Measurements from ENCODE around the gene COX7A1. TPM values are rescaled to one million over a fixed set of nuclear protein-coding genes. Genes with fewer than 3 reads are reported as not detected.
A peak's percentile ranks its signal among the peaks of the same experiment; 100 is the strongest.
"Not testable (repeated sequence)": the region's sequence is repeated elsewhere in the genome, so short reads cannot be mapped to it uniquely, and the experiment has no call there.

COX7A1 gene
- total RNA-seq, 4 donors from 2014 or later, result 165 to 421 (median 223) TPM

DNA sequence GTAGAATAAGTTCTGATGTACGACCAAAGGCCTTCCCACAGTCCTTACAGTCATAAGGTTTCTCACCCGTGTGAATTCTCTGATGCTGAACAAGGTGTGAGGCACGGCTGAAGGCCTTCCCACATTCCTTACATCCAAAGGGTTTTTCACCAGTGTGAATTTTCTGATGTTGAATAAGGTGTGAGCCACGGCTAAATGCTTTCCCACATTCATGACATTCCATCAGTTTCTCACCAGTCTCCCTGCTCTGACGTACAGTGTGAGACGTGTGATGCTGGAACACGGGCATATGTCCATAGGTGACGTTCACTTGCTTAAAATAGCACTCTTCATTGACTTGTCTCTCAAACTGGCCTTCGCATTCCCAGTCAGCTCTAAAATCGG lies 31.0 kb upstream of the COX7A1 start:
- DNase-seq, result peak; percentile 2 to 24
- TF ChIP-seq, protein P1, sequence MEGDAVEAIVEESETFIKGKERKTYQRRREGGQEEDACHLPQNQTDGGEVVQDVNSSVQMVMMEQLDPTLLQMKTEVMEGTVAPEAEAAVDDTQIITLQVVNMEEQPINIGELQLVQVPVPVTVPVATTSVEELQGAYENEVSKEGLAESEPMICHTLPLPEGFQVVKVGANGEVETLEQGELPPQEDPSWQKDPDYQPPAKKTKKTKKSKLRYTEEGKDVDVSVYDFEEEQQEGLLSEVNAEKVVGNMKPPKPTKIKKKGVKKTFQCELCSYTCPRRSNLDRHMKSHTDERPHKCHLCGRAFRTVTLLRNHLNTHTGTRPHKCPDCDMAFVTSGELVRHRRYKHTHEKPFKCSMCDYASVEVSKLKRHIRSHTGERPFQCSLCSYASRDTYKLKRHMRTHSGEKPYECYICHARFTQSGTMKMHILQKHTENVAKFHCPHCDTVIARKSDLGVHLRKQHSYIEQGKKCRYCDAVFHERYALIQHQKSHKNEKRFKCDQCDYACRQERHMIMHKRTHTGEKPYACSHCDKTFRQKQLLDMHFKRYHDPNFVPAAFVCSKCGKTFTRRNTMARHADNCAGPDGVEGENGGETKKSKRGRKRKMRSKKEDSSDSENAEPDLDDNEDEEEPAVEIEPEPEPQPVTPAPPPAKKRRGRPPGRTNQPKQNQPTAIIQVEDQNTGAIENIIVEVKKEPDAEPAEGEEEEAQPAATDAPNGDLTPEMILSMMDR (IDR thresholded peaks at IDR 0.05 in 4 of 5, conservative IDR thresholded peaks at IDR 0.05 in 1 of 5), result no peak
- no peak for TF ChIP-seq POLR2A (IDR thresholded peaks at IDR 0.05)
- H3K27me3 ChIP-seq, result no peaks in the 10 kb centered on the region
- H3K9me3 ChIP-seq, result no peaks in the 10 kb centered on the region
- H3K36me3 ChIP-seq, result peaks cover 0 to 8% of the 10 kb centered on the region in 2 donors
- H3K4me3 ChIP-seq, result no peak overlapping the region
- H3K4me1 ChIP-seq, result peaks cover 2 to 10% of the 10 kb centered on the region in 2 donors
- in situ Hi-C loops (cut with MboI; ENCODE audit: low sequenced_read_pairs in 4 of 4) (no loop called here), intact Hi-C loops (cut with DNase I; ENCODE audit: low total_unique reads) (no loop called here)
- H3K27ac ChIP-seq, result peak overlapping the region in 2 of 4 donors; percentile 38 to 64
- ATAC-seq, result peak; percentile 65 to 77

DNA sequence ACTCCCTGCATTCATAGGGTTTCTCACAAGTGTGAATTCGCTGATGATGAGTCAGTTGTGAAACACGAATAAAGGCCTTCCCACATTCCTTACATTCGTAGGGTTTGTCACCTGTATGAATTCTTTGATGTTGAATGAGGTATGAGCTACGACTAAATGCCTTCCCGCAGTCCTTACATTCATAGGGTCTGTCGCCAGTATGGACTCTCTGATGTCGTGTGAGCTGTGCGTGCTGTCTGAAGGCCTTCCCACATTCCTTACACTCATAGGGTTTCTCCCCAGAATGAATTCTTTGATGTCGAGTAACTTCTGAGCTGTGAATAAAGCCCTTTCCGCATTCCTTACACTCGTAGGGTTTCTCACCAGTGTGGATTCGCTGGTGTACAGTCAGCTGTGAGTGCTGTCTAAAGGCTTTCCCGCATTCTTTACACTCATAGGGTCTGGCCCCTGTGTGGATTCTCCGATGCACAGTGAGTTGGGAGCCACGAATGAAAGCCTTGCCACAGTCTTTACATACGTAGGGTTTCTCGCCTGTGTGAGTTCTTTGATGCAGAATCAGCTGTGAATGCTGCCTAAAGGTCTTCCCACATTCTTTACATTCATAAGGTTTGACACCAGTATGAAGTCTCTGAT lies 30.5 kb upstream of the COX7A1 start:
- Histone ChIP-seq H3K36me3 (peaks cover 0 to 8% of the 10 kb centered on the region in 2 donors), H3K27me3 (no peaks in the 10 kb centered on the region), H3K4me3 (no peak overlapping the region), H3K27ac (peak overlapping the region in 2 of 4 donors; percentile 38 to 64), H3K4me1 (peaks cover 7 to 15% of the 10 kb centered on the region in 2 donors), H3K9me3 (no peaks in the 10 kb centered on the region)
- ATAC-seq (no peak), DNase-seq (no peak)
- intact Hi-C loops (cut with DNase I; ENCODE audit: low total_unique reads) (no loop called here), in situ Hi-C loops (cut with MboI; ENCODE audit: low sequenced_read_pairs in 4 of 4) (no loop called here)
- no peak for TF ChIP-seq POLR2A (IDR thresholded peaks at IDR 0.05)
- TF ChIP-seq, protein P1 (IDR thresholded peaks at IDR 0.05 in 4 of 5, conservative IDR thresholded peaks at IDR 0.05 in 1 of 5), result no peak

DNA sequence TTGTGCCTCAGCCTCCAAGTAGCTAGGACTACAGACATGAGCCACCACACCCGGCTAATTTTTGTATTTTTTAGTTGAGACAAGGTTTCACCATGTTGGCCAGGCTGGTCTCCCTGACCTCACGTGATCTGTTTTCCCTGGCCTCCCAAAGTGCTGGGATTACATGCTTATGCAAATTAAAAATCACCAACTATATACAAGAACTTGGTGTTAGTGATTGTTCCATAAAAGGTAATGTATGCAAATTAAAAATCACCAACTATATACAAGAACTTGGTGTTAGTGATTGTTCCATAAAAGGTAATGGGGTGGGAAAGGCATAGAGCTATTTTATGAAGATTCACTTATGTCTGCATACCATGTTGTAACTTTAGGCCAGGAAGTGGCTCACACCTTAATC lies 26.8 kb upstream of the COX7A1 start:
- H3K27me3 ChIP-seq; DNase-seq; H3K36me3 ChIP-seq; H3K4me3 ChIP-seq; H3K27ac ChIP-seq; ATAC-seq; H3K9me3 ChIP-seq; intact Hi-C loops (cut with DNase I; ENCODE audit: low total_unique reads); in situ Hi-C loops (cut with MboI; ENCODE audit: low sequenced_read_pairs in 4 of 4): not testable (repeated sequence)
- H3K4me1 ChIP-seq, result peaks cover 8 to 16% of the 10 kb centered on the region in 2 donors

DNA sequence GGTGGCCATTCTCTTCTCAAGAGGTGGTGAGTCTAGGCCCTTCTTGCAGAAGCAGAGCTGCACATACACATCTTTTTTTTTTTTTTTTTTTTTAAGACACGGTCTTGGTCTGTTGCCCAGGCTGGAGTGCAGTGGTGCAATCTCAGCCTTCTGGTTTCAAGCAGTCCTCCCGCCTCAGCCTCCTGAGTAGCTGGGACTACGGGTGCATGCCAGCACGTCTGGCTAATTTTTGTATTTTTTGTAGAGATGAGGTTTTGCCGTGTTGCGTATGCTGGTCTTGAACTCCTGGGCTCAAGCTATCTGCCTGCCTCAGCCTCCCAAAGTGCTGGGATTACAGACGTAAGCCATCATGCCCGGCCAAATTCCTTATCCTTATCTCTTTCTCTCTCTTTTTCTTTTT lies 21.6 kb upstream of the COX7A1 start:
- in situ Hi-C loops (cut with MboI; ENCODE audit: low sequenced_read_pairs in 4 of 4), result loop anchor here in 1 of 4 donors (5.0 kb wide), 2 partner anchors 47 to 112 kb away; no protein-coding TSS in a partner anchor
- H3K27me3 ChIP-seq; H3K36me3 ChIP-seq; intact Hi-C loops (cut with DNase I; ENCODE audit: low total_unique reads); H3K9me3 ChIP-seq; H3K27ac ChIP-seq; ATAC-seq; DNase-seq; H3K4me3 ChIP-seq: not testable (repeated sequence)
- H3K4me1 ChIP-seq, result peaks cover 20 to 21% of the 10 kb centered on the region in 2 donors

DNA sequence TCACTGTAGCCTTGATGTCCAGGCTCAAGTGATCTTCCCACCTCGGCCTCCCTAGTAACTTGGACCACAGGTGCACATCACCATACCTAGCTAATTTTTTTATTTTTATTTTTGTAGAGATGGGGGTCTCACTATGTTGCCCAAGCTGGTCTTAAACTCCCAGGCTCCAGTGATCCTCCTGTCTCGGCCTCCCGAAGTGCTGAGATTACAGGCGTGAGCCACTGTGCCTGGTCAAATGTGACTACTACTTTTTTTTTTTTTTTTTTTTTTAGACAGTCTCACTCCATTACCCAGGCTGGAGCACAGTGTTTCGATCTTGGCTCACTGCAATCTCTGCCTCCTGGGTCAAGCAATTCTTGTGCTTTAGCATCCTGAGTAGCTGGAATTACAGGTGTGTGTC lies 20.6 kb upstream of the COX7A1 start:
- in situ Hi-C loops (cut with MboI; ENCODE audit: low sequenced_read_pairs in 4 of 4) (loop anchor here in 1 of 4 donors (5.0 kb wide), 2 partner anchors 46 to 111 kb away; no protein-coding TSS in a partner anchor), intact Hi-C loops (cut with DNase I; ENCODE audit: low total_unique reads) (no loop called here)
- Histone ChIP-seq H3K4me3 (no peak overlapping the region), H3K27ac (no peak overlapping the region), H3K27me3 (no peaks in the 10 kb centered on the region), H3K4me1 (peaks cover 12 to 15% of the 10 kb centered on the region in 2 donors), H3K36me3 (no peaks in the 10 kb centered on the region), H3K9me3 (no peaks in the 10 kb centered on the region)
- DNase-seq (no peak), ATAC-seq (no peak)
- TF ChIP-seq, protein P1 (IDR thresholded peaks at IDR 0.05 in 4 of 5, conservative IDR thresholded peaks at IDR 0.05 in 1 of 5), result no peak
- TF ChIP-seq POLR2A (IDR thresholded peaks at IDR 0.05), result no peak
